HG03439 (cell line): ENCODE data around the gene ANKS4B.
A peak's percentile ranks its signal among the peaks of the same experiment; 100 is the strongest.
"Not testable (repeated sequence)": the region's sequence is repeated elsewhere in the genome, so short reads cannot be mapped to it uniquely, and the experiment has no call there.

ENCODE experiments used
- ATAC-seq: cut with Tn5 transposase; IDR thresholded peaks from one replicate; pipeline ENCODE4 v1.9.1; 2021; ENCODE audit warnings: mild to moderate bottlenecking, moderate library complexity; ENCODE audit not compliant: unreplicated experiment

The ANKS4B gene

DNA sequence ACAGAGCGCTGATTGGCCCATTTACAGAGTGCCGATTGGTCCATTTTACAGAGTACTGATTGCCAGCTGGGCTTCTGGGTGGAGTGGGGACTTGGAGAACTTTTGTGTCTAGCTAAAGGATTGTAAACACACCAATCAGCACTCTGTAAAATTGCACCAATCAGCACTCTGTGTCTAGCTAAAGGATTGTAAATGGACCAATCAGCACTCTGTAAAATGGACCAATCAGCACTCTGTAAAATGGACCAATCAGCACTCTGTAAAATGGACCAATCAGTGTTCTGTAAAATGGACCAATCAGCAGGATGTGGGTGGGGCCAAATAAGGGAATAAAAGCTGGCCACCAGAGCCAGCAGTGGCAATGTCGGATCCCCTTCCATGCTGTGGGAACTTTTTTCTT is 56.3 kb downstream of the ANKS4B start:
- ATAC-seq: not testable (repeated sequence)

DNA sequence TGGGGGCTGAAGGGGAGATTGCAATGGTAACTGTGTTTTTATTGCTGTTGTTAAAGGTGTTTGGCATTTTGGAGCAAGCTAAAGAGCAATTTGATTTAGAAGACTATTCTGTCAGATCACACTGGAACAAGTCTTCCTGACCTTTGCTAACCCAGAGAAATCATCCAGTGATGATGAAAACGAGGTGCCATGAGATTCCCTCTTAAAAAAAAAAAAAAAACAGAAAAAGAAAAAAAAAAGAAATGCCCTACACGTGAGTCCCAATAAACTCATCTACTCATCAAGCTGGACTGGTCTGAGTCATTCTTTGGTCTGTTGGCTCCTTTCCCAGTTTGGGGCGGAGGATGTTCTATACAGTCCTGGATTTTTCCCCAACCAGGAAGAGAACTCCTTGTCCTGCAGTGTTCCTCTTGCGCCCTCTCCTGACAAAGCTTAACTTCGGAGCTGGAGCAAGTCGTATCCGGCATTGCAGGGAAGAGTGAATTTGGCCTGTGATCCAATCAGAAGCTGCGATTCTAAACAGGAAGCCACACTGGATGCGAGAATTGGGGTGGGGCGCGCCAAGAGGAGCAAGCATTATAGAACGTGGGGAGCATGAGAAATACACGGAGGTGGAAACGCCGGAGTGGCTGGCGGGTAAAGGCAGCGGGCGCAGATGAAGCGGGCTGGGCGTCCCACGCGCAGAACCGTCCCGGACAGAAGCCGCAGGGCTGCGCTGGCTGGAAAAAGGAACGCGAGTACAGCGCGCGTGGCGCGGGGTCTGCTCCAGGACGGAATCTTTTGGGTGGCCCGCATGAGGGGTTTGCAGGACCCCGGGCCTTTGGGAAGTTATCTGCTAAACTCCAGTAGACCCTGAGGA is 67.0 kb downstream of the ANKS4B start:
- peak; percentile 66 for ATAC-seq

DNA sequence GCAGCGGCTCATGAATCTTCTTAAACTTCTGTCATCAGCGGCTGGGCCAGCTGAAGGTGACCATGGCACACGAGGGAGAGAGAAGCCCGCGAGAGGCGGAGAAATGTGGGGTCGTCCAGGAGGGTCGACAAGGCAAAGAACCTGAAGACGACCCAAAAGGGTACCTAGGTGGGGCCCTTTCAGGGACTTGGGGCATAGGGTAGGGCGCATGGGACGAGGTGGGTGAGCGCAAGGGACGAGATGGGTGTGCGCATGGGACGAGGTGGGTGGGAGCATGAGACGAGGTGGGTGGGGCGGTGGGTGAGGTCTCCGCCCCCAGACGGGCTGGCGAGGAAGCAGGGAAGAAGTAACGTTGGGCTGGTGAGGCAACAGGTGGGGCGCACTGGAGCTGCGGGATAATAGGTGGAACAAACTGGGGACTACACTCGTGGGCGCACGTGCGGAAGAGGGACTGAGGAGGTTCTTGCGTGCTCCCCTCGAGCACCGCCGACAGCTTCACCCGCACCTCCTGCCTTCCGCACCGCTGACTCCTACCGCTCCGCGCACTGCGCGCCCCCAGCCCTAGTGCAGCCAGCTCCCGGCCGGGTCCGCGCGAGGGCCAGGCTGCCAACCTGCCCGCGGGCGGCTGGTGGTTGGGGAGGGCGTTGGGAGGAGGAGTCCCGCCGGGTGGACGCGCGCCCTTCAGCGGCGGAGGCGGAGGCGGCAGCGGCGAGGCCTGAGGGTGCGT is 67.8 kb downstream of the ANKS4B start:
- peak; percentile 57 for ATAC-seq

DNA sequence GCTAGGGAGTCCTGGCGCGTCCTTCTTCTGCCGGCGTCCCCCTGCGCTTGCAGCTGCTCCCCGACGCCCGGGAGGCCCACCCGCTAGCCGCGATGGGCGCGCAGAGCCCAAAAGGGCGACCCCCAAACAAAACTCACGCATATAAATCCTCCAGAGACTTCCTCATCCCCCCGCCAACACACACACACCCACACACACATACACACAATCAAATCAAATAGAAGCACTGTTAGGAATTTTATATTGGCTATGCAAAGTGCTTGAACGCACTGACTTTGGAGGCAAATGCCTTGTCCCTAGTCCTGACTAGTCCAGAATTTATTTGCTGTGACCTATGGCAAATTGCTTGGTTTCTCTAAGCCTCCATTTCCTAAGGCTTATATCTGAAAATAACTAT is 68.4 kb downstream of the ANKS4B start:
- no peak for ATAC-seq

DNA sequence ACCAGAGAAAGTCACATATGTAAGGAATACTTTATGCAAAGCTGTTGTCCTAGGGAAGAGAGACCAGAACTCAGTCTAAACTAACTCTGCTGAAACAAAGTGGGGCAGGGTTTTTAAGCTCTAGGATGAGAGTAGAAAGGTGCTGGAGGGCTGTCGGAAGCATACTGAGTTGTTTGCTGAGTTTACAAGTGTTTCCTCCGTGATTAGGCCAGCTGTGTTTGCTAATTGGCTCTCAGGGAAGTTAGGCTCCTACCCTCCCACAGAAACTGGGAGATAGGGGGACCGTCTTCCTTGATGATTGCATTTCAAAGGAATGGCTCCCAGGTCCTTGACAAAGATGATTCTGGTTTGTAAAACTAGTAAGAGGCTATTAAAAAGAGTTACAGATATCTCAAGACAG is 69.0 kb downstream of the ANKS4B start:
- no peak for ATAC-seq

DNA sequence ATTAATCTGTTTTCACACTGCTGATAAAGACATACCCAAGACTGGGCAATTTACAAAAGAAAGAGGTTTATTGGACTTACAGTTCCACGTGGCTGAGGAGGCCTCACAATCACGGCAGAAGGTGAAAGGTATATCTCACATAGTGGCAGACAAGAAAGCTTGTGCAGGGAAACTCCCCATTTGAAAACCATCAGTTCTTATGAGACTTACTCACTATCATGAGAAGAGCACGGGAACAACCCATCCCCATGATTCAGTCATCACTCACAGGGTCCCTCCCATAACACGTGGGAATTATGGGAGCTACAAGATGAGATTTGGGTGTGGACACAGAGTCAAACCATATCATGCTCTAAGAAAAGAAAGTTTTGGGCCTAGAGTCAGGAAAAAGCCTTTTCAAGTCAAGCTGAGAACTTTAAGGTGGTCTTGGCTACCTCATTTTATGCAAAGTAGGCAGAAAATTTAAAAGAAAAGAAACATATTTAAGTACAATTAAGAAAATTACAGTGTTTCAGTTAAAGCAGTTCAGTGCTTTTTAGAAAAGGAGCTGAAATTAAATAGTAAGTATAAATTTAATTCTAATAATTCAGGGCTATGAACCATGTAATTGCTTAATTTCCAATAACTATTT is 69.5 kb downstream of the ANKS4B start:
- no peak for ATAC-seq
